GDM1 (cell line): ENCODE data around the gene RPS23.
A peak's percentile ranks its signal among the peaks of the same experiment; 100 is the strongest.

Experiments used
- DNase-seq: peaks from one replicate; lab custom pipeline; 2025; lab: John Stamatoyannopoulos, UW

RPS23 gene

DNA sequence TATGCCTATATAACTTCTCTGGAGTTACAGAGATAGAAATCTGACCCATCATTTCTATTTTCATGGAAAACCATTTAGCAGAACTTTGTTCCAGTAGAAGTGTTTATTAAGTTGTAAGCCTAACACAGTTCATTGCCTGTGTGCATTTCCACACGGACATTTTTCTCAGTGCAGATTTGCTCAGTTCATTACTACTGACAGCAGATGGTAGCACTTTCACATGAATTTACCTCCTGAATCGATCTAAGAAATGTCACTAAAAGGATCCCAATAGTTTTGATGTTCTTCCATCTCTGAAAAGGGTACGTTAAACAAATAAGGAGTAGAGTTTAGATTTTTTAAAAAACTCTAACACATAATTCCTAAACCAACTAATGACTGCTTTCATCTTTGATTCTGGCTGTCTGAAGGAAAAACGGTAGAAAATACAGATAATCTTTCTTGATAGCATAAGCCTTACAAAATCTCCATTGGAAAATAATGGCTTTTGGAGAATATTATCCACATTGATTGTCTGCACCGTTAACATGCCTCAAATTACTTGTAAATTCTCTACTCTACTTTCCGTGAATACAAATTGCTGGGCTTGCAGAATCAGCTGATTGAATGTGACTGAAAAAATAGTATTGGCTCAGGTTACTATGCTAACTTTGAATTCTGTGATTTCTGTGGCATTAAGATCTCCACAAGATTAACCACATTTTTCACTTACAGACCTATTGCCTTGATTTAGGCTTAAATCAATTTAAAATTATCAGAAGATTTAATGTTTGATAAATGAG is 33.1 kb downstream of the RPS23 start:
- DNase-seq = no peak

DNA sequence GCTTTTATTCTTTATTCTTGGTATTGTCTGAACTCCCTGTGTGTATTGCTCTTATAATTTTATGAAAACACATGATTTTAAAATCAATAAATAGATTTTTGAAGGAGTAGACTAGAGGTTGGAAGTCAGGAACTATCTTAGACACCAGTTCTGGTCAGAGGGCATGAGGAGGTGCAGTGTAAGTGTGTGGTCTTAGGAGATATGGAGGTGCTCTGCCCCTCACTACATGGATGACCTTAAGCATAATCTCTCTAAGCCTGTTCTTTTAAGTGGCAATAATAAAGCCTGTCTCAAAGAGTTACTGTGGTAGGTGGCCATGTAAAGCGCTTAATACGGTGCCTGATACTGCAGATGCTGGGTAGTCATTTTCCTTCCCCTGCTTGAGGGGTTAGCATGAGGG is 34.0 kb downstream of the RPS23 start:
- DNase-seq = no peak

DNA sequence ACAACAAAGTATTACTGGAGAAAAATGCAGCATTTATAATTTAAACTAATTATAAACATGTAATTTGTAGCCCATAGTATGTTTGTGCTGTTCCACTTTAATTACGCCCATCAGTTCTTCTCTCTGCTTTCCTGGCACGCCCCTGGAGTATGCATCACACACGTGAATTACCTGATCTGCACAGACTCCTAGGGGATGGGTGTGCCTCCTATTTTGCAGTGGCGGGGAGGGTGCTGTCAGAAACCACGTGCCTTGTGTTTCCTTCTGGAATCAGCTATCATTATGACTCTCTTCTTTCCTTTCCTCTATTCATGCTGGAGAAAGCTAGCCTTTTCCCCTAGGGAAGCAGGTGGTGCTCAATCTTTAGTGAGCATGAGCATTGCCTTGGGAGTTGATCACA is 43.3 kb downstream of the RPS23 start:
- DNase-seq = no peak

DNA sequence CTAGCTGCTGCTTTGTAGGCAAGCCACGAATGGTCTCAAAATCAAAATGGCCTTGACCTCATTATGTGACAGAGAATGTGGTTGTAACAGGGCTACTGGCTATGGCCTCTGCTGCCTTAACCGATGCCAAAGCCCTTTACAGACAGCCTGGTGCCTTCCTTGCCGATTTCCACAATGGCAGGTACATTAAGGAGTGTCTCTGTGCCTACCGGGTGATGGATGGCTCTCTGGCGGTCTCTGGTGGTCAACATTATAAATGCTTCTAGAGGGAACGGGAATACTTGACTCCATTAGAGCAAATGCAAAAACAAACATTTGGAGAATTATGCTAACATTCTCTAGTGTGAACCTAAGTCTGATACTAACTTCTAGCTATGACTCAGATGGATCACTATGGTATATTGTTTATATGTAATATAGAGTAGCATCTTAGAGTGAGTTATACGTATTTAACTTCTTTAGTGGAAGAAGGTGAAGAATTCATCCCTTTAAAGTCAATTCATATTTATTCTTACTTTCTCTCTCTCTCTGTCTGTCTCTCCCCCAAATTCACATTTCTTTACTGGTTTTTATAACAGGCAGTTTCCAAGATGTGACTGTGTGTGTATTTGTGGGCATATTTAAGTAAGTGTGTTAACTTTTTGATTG is 52.5 kb downstream of the RPS23 start:
- peak; percentile 50 for DNase-seq
